Measurements from ENCODE around the gene GLB1L2. TPM values are rescaled to one million over a fixed set of nuclear protein-coding genes. Genes with fewer than 3 reads are reported as not detected.
A peak's percentile ranks its signal among the peaks of the same experiment; 100 is the strongest.

GLB1L2 gene
- total RNA-seq, 2 donors from 2014 or later: 22.6 to 28.6 TPM

GRCh38 chr11:134393638-134394037, 61.9 kb downstream of the GLB1L2 start:
- DNase-seq: peak in 1 of 2 donors; percentile 42
- ATAC-seq: peak; percentile 97
- intact Hi-C loops (cut with DNase I, micrococcal nuclease): no loop called here

GRCh38 chr11:134394311-134394710, 62.5 kb downstream of the GLB1L2 start:
- intact Hi-C loops (cut with DNase I, micrococcal nuclease): no loop called here
- DNase-seq (no peak), ATAC-seq (no peak)

- DNase-seq: no peak
- no peak for ATAC-seq
- intact Hi-C loops (cut with DNase I, micrococcal nuclease): no loop called here
Observed at GRCh38 chr11:134395002-134395401, 63.2 kb downstream of the GLB1L2 start.

- DNase-seq: no peak
- ATAC-seq: no peak
- intact Hi-C loops (cut with DNase I, micrococcal nuclease): no loop called here
Observed at GRCh38 chr11:134397304-134398078, 65.7 kb downstream of the GLB1L2 start.

- intact Hi-C loops (cut with DNase I, micrococcal nuclease): no loop called here
Observed at GRCh38 chr11:134398079-134398444, 66.3 kb downstream of the GLB1L2 start.

GRCh38 chr11:134398644-134399292, 67.0 kb downstream of the GLB1L2 start:
- no peak for ATAC-seq
- intact Hi-C loops (cut with DNase I, micrococcal nuclease): no loop called here
- DNase-seq: no peak

More at GRCh38 chr11:134398079-134398444, 66.3 kb downstream of the GLB1L2 start:
- no peak for ATAC-seq
- no peak for DNase-seq

GRCh38 chr11:134399293-134399654, 67.5 kb downstream of the GLB1L2 start:
- no peak for DNase-seq
- ATAC-seq: no peak
- intact Hi-C loops (cut with DNase I, micrococcal nuclease): no loop called here

- intact Hi-C loops (cut with DNase I, micrococcal nuclease): no loop called here
- no peak for ATAC-seq
- no peak for DNase-seq
Observed at GRCh38 chr11:134399996-134400395, 68.2 kb downstream of the GLB1L2 start.

GRCh38 chr11:134401825-134402809, 70.3 kb downstream of the GLB1L2 start:
- DNase-seq (no peak), ATAC-seq (no peak)
- intact Hi-C loops (cut with DNase I, micrococcal nuclease): no loop called here

- no peak for DNase-seq
- no peak for ATAC-seq
- intact Hi-C loops (cut with DNase I, micrococcal nuclease): no loop called here
Observed at GRCh38 chr11:134402910-134403309, 71.1 kb downstream of the GLB1L2 start.

- ATAC-seq (no peak), DNase-seq (no peak)
- intact Hi-C loops (cut with DNase I, micrococcal nuclease): no loop called here
Observed at GRCh38 chr11:134404575-134405341, 73.0 kb downstream of the GLB1L2 start.

- ATAC-seq (no peak), DNase-seq (no peak)
- intact Hi-C loops (cut with DNase I, micrococcal nuclease): no loop called here
Observed at GRCh38 chr11:134405436-134405835, 73.6 kb downstream of the GLB1L2 start.

GRCh38 chr11:134405841-134406240, 74.1 kb downstream of the GLB1L2 start:
- DNase-seq (no peak), ATAC-seq (no peak)
- intact Hi-C loops (cut with DNase I, micrococcal nuclease): no loop called here

GRCh38 chr11:134406264-134407185, 74.7 kb downstream of the GLB1L2 start:
- intact Hi-C loops (cut with DNase I, micrococcal nuclease): no loop called here
- DNase-seq (no peak), ATAC-seq (no peak)

- DNase-seq (no peak), ATAC-seq (no peak)
- intact Hi-C loops (cut with DNase I, micrococcal nuclease): no loop called here
Observed at GRCh38 chr11:134407321-134407828, 75.6 kb downstream of the GLB1L2 start.

GRCh38 chr11:134407923-134408322, 76.1 kb downstream of the GLB1L2 start:
- no peak for DNase-seq
- intact Hi-C loops (cut with DNase I, micrococcal nuclease): no loop called here
- ATAC-seq: no peak

GRCh38 chr11:134409552-134410429, 78.0 kb downstream of the GLB1L2 start:
- intact Hi-C loops (cut with DNase I, micrococcal nuclease): no loop called here
- DNase-seq (no peak), ATAC-seq (no peak)
